Activated CD4-positive, alpha-beta T cell treated with anti-CD3 and anti-CD28 coated beads, Interleukin-2, amount 10 ng/mL, durations not matched to agents 7 days and 5 days (primary cell): ENCODE data around the gene CORO2B. TPM values are rescaled to one million over a fixed set of nuclear protein-coding genes. Genes with fewer than 3 reads are reported as not detected.

ENCODE experiments used
- CTCF ChIA-PET: fragments of 350-600 bp; sonication (Branson Sonifier 250); formaldehyde crosslinking; loops from one replicate; lab custom pipeline; 2021; ENCODE audit warnings: antibody characterized with exemption; lab: Charles Lee
- POLR2A ChIA-PET: fragments of 350-600 bp; sonication (Branson Sonifier 250); formaldehyde crosslinking; loops from one replicate; lab custom pipeline; 2021; ENCODE audit warnings: antibody characterized with exemption; lab: Charles Lee
- DNase-seq: peaks from one replicate; pipeline ENCODE4 v3.0.0-alpha.2; 2020
- H3K27ac Mint-ChIP-seq: one replicate; pipeline ENCODE4 v1.8.0; 2021; ENCODE audit warnings: mild to moderate bottlenecking, moderate library complexity, mixed read lengths
- H3K27me3 Mint-ChIP-seq: one replicate; pipeline ENCODE4 v1.8.0; 2021; ENCODE audit warnings: mixed read lengths
- H3K36me3 Mint-ChIP-seq: one replicate; pipeline ENCODE4 v1.8.0; 2021; ENCODE audit warnings: low read depth, mixed read lengths
- H3K4me1 Mint-ChIP-seq: one replicate; pipeline ENCODE4 v1.8.0; 2021; ENCODE audit warnings: mixed read lengths
- H3K4me3 Mint-ChIP-seq: one replicate; pipeline ENCODE4 v1.8.0; 2021; ENCODE audit warnings: mild to moderate bottlenecking, moderate library complexity, mixed read lengths
- H3K9me3 Mint-ChIP-seq: one replicate; pipeline ENCODE4 v1.8.0; 2021; ENCODE audit warnings: mixed read lengths
- total RNA-seq, 2 experiments: library from RNA; stranded (reverse); gene quantifications; one replicate each; pipeline ENCODE4 v1.2.3, GENCODE V29; 2021

CORO2B gene
- total RNA-seq, 2 experiments from 2014 or later = not detected

DNA sequence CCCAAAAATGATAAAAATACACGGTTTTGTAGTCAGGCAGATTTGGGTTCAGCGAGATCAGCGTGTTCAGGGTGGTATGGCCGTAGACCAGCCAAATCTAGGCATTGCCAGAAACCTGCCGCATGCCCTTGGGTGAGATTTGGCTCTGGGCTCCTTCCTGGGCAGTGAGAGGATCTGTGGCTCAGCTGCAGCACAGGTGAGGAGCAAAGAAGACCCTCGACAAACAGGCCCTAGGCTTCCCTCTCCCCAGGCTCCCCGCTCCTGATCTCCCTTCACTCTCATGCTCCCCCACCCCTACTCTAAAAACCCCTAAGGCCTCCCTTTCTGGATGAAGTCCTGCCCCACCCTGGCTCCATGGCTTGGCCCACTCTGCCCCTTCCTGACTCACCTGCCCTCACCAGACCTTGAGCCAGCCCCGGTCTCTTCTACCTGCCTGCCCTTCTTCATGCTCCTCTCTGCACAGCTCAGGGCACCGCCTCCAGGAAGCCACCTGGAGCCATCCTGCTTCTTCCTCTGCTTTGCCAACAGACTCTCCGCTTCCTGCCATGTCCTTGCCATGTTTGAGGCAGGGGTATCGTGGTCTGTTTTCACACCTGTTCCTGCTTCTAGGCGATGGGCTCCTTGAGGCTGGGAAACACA lies 88.1 kb downstream of the CORO2B start:
- ChIA-PET CTCF (interaction anchor here (0.9 kb wide), 1 partner anchor 9 kb away, joined by 3 read pairs; no protein-coding TSS in a partner anchor), POLR2A (no interaction called here)
- H3K4me3 Mint-ChIP-seq = no peak overlapping the region
- peaks cover 10% of the 10 kb centered on the region for H3K27me3 Mint-ChIP-seq
- no peaks in the 10 kb centered on the region for H3K36me3 Mint-ChIP-seq
- DNase-seq = no peak
- H3K9me3 Mint-ChIP-seq = no peaks in the 10 kb centered on the region
- no peak overlapping the region for H3K27ac Mint-ChIP-seq
- no peaks in the 10 kb centered on the region for H3K4me1 Mint-ChIP-seq

DNA sequence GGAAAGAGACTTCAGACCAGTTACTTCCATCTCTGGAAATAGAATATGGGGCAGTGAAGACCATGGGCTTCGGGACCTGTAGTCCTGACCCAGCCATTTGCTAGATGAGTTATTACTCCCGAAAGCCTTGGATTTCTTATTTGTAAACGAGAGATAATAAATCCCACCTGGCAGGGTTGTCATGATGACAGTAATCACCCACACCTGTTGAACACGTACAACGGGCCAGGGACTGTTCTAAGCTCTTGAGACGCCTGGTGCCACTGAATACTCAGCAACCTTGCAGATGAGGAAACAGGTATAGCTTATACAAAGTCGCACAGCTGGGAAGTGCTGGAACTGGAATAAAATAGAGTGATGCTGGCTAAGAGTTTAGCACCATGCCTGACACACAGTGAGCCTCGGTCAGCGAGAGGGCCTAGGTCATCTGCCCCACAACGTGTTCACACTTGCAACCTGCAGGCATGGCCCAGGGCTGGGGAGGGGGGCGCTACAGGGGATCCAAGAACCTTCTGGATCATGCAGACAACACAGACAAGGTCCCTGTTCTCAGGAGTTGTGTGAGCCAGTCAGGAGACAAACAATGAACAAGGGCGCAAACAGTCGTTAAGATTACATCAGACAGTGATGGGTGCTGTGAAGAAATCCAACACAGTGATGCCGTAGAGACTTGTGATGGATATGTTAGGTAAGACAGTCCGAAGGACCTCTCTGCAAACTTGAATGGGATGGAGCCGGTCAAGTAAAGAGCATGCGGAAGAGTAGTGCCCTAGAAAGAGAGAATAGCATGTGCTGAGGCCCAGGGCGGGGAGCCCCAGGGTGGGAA lies 89.2 kb downstream of the CORO2B start:
- Mint-ChIP-seq H3K27me3 (peaks cover 10% of the 10 kb centered on the region), H3K36me3 (no peaks in the 10 kb centered on the region), H3K4me1 (no peaks in the 10 kb centered on the region), H3K4me3 (no peak overlapping the region), H3K9me3 (no peaks in the 10 kb centered on the region), H3K27ac (no peak overlapping the region)
- no peak for DNase-seq
- ChIA-PET POLR2A (no interaction called here), CTCF (interaction anchor here (0.9 kb wide), 1 partner anchor 8 kb away, joined by 3 read pairs; no protein-coding TSS in a partner anchor)

DNA sequence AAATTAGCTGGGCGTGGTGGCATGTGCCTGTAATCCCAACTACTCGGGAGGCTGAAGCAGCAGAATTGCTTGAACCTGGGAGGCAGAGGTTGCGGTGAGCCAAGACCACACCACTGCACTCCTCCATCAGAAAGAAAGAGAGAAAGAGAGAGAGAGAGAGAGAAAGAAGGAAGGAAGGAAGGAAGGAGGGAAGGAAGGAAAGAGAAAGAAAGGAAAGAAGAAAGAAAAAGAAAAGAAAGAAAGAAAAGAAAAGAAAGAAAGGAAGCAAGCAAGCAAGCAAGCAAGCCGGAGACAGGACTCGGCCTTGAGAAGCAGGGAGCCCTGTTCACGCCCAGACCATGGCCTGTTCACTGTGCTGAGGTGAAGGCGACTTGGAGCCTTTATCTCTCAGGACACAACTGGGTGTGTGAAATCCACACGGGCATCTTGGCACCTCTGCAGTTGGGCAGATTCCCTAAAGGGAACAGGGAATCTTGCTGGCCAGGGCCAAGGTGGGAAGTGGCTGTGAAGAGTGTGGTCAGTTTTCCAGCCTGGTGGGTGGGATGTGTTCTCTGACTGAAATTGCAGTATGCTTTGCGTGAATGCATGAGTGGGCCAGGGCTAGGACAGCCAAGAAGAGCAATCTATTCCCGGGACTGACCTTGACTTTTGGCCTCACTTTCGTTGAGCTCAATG lies 90.3 kb downstream of the CORO2B start:
- H3K4me1 Mint-ChIP-seq = no peaks in the 10 kb centered on the region
- DNase-seq = no peak
- H3K36me3 Mint-ChIP-seq = no peaks in the 10 kb centered on the region
- ChIA-PET POLR2A (no interaction called here), CTCF (no interaction called here)
- peaks cover 5% of the 10 kb centered on the region for H3K27me3 Mint-ChIP-seq
- H3K9me3 Mint-ChIP-seq = no peaks in the 10 kb centered on the region
- no peak overlapping the region for H3K27ac Mint-ChIP-seq
- H3K4me3 Mint-ChIP-seq = no peak overlapping the region

DNA sequence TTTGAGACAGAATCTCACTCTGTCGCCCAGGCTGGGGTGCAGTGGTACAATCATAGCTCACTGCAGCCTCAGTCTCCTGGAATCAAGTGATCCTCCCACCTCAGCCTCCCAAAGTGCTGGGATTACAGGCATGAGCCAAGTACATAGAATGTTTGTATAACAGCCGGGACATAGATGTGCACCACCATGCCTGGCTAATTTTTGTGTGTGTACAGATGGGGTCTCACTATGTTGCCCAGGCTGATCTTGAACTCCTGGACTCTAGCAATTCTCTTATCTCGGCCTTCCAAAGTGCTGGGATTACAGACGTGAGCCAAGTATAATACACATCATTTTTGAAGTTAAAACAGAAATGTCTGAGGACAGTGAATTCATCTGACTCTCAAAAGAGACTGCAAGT lies 93.5 kb downstream of the CORO2B start:
- peaks cover 2% of the 10 kb centered on the region for H3K27me3 Mint-ChIP-seq
- no peaks in the 10 kb centered on the region for H3K4me1 Mint-ChIP-seq
- no peak overlapping the region for H3K4me3 Mint-ChIP-seq
- no peak overlapping the region for H3K27ac Mint-ChIP-seq
- H3K9me3 Mint-ChIP-seq = no peaks in the 10 kb centered on the region
- H3K36me3 Mint-ChIP-seq = no peaks in the 10 kb centered on the region
- CTCF ChIA-PET = no interaction called here
- DNase-seq = no peak
- POLR2A ChIA-PET = no interaction called here

DNA sequence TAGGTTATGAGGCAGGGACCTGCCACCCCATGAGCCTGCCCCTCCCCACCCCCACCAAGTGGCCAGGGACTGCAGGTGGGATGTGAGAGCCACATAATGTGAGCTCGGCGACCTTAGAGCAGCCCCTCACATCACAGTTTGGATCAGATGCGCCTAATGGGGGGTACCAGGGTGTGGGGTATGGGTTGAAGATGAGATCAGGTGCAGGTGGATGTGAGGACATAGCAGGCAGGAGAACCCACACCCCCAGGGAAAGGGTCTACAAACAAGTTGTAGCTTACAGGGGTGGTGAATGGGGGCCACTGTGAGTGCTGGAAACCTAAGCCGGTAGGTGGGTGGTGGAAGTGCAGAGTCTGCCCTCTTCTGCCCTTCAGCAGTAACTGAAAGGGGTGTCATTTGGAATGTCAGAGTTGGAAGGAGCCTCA lies 94.0 kb downstream of the CORO2B start:
- no peak overlapping the region for H3K4me3 Mint-ChIP-seq
- CTCF ChIA-PET = interaction anchor here (1.3 kb wide), 1 partner anchor 113 kb away, joined by 7 read pairs; no protein-coding TSS in a partner anchor
- H3K9me3 Mint-ChIP-seq = no peaks in the 10 kb centered on the region
- no peak for DNase-seq
- POLR2A ChIA-PET = no interaction called here
- H3K36me3 Mint-ChIP-seq = no peaks in the 10 kb centered on the region
- no peaks in the 10 kb centered on the region for H3K4me1 Mint-ChIP-seq
- H3K27ac Mint-ChIP-seq = no peak overlapping the region
- peaks cover 2% of the 10 kb centered on the region for H3K27me3 Mint-ChIP-seq

DNA sequence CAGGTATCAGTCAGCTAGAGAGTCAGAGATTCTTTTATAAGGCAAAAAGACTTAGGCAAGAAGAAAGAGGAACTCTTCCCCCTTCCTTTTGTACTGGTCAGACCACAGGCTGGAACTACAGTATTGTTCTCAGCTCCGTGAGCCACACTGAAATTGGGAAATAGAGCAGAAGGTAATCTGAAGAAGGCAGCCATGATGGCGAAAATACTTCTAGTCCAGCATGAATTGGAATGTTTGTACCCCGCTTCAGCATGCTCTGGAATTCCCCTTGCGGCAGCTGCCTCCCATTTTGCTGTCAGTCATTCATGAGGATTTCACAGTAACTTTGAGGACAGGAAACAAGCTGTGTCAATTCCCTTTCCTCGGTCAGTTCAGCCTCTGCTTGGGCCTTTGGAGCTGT lies 96.2 kb downstream of the CORO2B start:
- H3K9me3 Mint-ChIP-seq = no peaks in the 10 kb centered on the region
- H3K4me1 Mint-ChIP-seq = no peaks in the 10 kb centered on the region
- DNase-seq = no peak
- H3K36me3 Mint-ChIP-seq = no peaks in the 10 kb centered on the region
- peaks cover 2% of the 10 kb centered on the region for H3K27me3 Mint-ChIP-seq
- no peak overlapping the region for H3K27ac Mint-ChIP-seq
- ChIA-PET POLR2A (no interaction called here), CTCF (interaction anchor here (1.0 to 1.8 kb wide), 4 partner anchors 33 to 422 kb away, joined by 3 to 4 read pairs (median 4); no protein-coding TSS in a partner anchor)
- no peak overlapping the region for H3K4me3 Mint-ChIP-seq

DNA sequence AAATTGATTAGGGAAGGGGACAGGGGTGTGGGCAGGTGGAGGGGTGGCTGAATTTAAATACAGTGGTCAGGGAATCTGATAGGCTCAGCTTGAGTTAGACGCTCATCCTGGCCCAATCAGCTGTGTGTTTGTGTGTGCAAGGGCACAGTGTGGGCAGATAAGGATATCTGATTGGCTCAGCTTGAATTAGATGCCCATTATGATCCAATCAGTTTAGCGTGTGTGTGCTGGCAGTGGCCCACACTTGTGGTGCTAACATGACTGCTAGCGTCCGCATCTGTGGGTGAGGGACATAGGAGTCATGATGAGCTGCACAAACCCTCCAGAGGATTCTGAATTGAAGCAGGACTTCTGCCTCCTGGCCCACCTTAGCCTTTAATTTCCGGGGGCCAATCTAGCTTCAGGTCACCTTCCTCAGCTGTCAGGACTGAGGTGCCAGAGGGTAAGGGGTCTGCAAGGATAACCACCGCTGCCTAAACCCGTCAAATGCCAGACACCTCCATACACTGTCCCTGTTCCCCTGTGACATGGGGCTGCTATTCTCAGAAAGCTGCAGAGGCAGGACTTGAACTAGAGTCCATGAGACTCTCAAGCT lies 97.3 kb downstream of the CORO2B start:
- Mint-ChIP-seq H3K9me3 (no peaks in the 10 kb centered on the region), H3K27ac (no peak overlapping the region), H3K4me1 (no peaks in the 10 kb centered on the region), H3K36me3 (no peaks in the 10 kb centered on the region), H3K27me3 (peaks cover 2% of the 10 kb centered on the region), H3K4me3 (no peak overlapping the region)
- POLR2A ChIA-PET = interaction anchor here (0.6 kb wide), 1 partner anchor 14 kb away, joined by 3 read pairs; no protein-coding TSS in a partner anchor
- no peak for DNase-seq
- CTCF ChIA-PET = interaction anchor here (1.0 to 1.8 kb wide), 2 partner anchors 8 to 116 kb away, joined by 3 to 4 read pairs; no protein-coding TSS in a partner anchor

DNA sequence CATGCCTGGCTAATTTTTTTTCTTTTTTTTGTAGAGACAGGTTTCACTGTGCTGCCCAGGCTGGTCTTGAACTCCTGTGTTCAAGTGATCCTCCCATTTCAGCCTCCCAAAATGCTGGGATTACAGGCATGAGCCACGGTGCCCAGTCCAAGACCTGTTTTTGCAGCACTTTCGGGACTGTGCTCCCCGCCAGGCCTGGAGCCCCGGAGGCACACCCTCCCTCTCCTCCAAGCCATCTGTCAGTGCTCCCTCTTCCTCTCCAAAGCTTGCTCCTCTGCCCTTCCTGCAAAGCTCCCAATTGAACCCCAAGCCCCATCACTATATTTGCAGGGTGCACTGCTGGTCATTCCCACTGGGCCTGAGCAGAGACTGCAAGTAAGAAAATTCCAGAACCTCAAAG lies 98.1 kb downstream of the CORO2B start:
- H3K4me3 Mint-ChIP-seq = no peak overlapping the region
- peaks cover under 1% of the 10 kb centered on the region for H3K27me3 Mint-ChIP-seq
- no peaks in the 10 kb centered on the region for H3K9me3 Mint-ChIP-seq
- DNase-seq = no peak
- H3K36me3 Mint-ChIP-seq = no peaks in the 10 kb centered on the region
- CTCF ChIA-PET = no interaction called here
- no peak overlapping the region for H3K27ac Mint-ChIP-seq
- no peaks in the 10 kb centered on the region for H3K4me1 Mint-ChIP-seq
- POLR2A ChIA-PET = no interaction called here

DNA sequence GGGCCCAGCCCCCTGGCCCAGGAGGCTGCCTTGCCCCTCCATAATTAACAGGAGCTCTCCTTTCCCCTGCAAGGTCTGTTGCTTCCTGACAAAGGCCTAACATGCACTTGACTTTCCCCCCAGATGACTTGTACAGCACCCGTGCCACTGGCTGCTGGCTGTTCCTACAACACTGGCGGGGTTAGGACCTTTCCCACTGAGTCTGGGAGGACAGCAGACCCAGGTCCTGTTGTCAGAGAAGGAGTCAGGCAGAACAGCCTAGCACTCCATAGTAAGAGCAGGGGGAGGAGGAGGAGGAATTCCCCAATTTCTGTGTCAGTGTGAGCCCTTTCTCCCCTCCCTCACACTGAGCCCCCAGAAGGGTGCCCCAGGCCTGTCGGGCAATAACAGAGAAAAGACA lies 99.2 kb downstream of the CORO2B start:
- Mint-ChIP-seq H3K4me3 (no peak overlapping the region), H3K4me1 (no peaks in the 10 kb centered on the region), H3K9me3 (no peaks in the 10 kb centered on the region), H3K36me3 (no peaks in the 10 kb centered on the region), H3K27ac (no peak overlapping the region), H3K27me3 (no peaks in the 10 kb centered on the region)
- CTCF ChIA-PET = no interaction called here
- no peak for DNase-seq
- POLR2A ChIA-PET = no interaction called here

DNA sequence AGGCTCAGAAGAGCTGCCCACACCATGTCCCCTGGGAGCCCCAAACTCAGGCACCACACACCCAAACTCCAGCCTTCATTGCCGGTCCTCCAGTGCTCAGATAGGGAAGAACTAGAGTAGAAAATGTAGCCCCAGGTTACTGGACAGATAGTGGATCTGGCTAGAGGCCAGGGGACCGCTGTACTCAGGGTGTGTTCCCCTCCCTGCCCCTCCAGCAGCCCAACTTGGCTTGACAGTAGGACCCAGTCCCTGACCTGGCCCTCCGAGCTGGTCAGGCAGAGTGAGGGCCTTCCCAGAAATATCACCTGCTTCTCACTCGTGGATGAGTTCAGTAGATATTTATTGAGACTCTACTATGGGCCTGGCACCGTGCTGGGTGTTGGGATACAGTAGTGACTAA lies 100.0 kb downstream of the CORO2B start:
- Mint-ChIP-seq H3K27ac (no peak overlapping the region), H3K27me3 (no peaks in the 10 kb centered on the region), H3K9me3 (no peaks in the 10 kb centered on the region), H3K4me1 (no peaks in the 10 kb centered on the region), H3K4me3 (no peak overlapping the region), H3K36me3 (no peaks in the 10 kb centered on the region)
- POLR2A ChIA-PET = no interaction called here
- CTCF ChIA-PET = no interaction called here
- DNase-seq = no peak

DNA sequence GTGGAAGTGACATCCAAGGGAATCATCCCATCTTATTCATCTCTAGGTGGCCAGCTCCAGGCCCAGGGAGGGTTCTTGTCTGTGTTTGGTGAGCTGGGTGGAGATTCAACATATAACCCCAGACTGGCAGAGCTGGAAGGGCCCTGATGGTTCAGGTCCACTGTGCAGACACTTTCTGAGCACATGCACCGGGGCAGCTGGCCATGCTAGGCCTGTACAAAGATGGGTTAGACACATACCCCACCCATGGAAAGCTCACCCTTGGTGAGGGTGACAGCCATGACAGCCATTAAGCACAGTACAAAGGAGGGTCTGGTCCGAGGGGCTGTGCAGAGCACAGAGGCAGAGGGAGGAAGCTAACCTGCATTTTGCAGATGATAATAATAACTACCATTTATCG lies 100.4 kb downstream of the CORO2B start:
- ChIA-PET POLR2A (no interaction called here), CTCF (no interaction called here)
- Mint-ChIP-seq H3K9me3 (no peaks in the 10 kb centered on the region), H3K27me3 (no peaks in the 10 kb centered on the region), H3K36me3 (no peaks in the 10 kb centered on the region), H3K4me3 (no peak overlapping the region), H3K4me1 (no peaks in the 10 kb centered on the region), H3K27ac (no peak overlapping the region)
- DNase-seq = no peak

DNA sequence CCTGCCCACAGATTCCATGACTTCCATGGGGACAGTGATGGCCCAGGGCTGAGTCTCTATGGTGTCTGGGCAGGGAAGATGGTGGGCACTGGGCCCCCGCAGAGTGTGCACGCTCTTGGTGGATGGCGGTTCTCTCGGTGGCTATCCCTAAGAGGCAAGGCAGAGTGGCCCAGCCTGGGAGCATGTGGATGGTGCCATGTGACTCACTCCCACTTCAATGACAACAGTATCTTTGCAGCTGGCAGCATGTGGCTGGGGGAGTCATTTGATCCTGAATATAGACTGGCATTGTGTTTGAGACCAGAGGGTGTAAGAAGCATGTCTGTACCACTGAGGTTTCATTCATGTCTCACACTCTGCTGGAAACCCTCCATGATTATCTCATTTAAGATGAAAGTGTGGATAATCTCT lies 101.2 kb downstream of the CORO2B start:
- H3K36me3 Mint-ChIP-seq = no peaks in the 10 kb centered on the region
- H3K4me1 Mint-ChIP-seq = no peaks in the 10 kb centered on the region
- H3K27me3 Mint-ChIP-seq = no peaks in the 10 kb centered on the region
- POLR2A ChIA-PET = no interaction called here
- CTCF ChIA-PET = no interaction called here
- no peaks in the 10 kb centered on the region for H3K9me3 Mint-ChIP-seq
- DNase-seq = no peak
- H3K27ac Mint-ChIP-seq = no peak overlapping the region
- H3K4me3 Mint-ChIP-seq = no peak overlapping the region
